Subcutaneous preadipocyte (primary cell): Measurements from ENCODE around the gene TAPBPL. TPM values are rescaled to one million over a fixed set of nuclear protein-coding genes. Genes with fewer than 3 reads are reported as not detected.

Source experiments
- total RNA-seq: library from RNA; depleted of rRNA; stranded (reverse); fragments of >200 nt; gene quantifications from 2 replicates; pipeline ENCODE4 v1.2.3, GENCODE V29; 2012

TAPBPL gene
- total RNA-seq = 3.9 and 6.2 TPM in 2 replicates

GRCh38 chr12:6451348-6452244, at the start of gene TAPBPL:
Gene TAPBPL, plus strand, starts transcription at chr12:6452042. Its CDS starts 207 bp downstream, at chr12:6452249.

GRCh38 chr12:6444704-6445688, 6.8 kb upstream of the TAPBPL start, which contains the start of gene CD27:
Gene CD27, plus strand, starts transcription at chr12:6444955. Its CDS starts 141 bp downstream, at chr12:6445096.

GRCh38 chr12:6470375-6471163, 18.7 kb downstream of the TAPBPL start, which contains the start of gene VAMP1:
Gene VAMP1, minus strand, starts transcription at chr12:6470677. Its CDS starts 146 bp downstream, at chr12:6470531.

GRCh38 chr12:6492838-6493496, 41.1 kb downstream of the TAPBPL start, which contains the start of gene MRPL51:
Gene MRPL51, minus strand, starts transcription at chr12:6493262. Its CDS starts 126 bp downstream, at chr12:6493136.

GRCh38 chr12:6493497-6494257, 41.8 kb downstream of the TAPBPL start, which contains the start of gene NCAPD2:
Gene NCAPD2, plus strand, starts transcription at chr12:6494102. Its CDS starts 997 bp downstream, at chr12:6495099.

Other genes starting within 250 kb of the TAPBPL start
- gene PLEKHG6, start 141.4 kb upstream of the TAPBPL start, total RNA-seq = under 0.01 and 0.20 TPM in 2 replicates
- gene TNFRSF1A, start 110.0 kb upstream of the TAPBPL start, total RNA-seq = 236 and 316 TPM in 2 replicates
- gene SCNN1A, start 76.5 kb upstream of the TAPBPL start, total RNA-seq = under 0.01 TPM in 2 replicates
- 95.6 and 108 TPM in 2 replicates for gene LTBR, start 67.9 kb upstream of the TAPBPL start, total RNA-seq
- gene CD27, start 7.1 kb upstream of the TAPBPL start, total RNA-seq = not detected in 2 replicates
- gene VAMP1, start 18.6 kb downstream of the TAPBPL start, total RNA-seq = 3.9 and 9.2 TPM in 2 replicates
- 75.3 and 87.5 TPM in 2 replicates for gene MRPL51, start 41.2 kb downstream of the TAPBPL start, total RNA-seq
- gene NCAPD2, start 42.1 kb downstream of the TAPBPL start, total RNA-seq = 70.9 and 92.9 TPM in 2 replicates
- 8,341 and 11,860 TPM in 2 replicates for gene GAPDH, start 82.5 kb downstream of the TAPBPL start, total RNA-seq
- 11.0 and 14.5 TPM in 2 replicates for gene IFFO1, start 104.0 kb downstream of the TAPBPL start, total RNA-seq
- 22.4 and 33.8 TPM in 2 replicates for gene NOP2, start 116.2 kb downstream of the TAPBPL start, total RNA-seq
- gene CHD4, start 155.3 kb downstream of the TAPBPL start, total RNA-seq = 165 and 208 TPM in 2 replicates
- gene LPAR5, start 183.9 kb downstream of the TAPBPL start, total RNA-seq = not detected in 2 replicates
- gene ACRBP, start 195.4 kb downstream of the TAPBPL start, total RNA-seq = 0.78 and 1.1 TPM in 2 replicates
- 13.5 and 21.7 TPM in 2 replicates for gene ING4, start 211.1 kb downstream of the TAPBPL start, total RNA-seq
- 16.9 and 17.8 TPM in 2 replicates for gene ZNF384, start 237.3 kb downstream of the TAPBPL start, total RNA-seq
- under 0.01 TPM in 1 of 2 replicates, not detected in the other for gene PIANP, start 248.8 kb downstream of the TAPBPL start, total RNA-seq